HG03196 (cell line): ENCODE measurements around the gene CDC26.

ENCODE experiments used
- ATAC-seq: cut with Tn5 transposase; IDR thresholded peaks from one replicate; pipeline ENCODE4 v1.9.1; 2021; ENCODE audit not compliant: unreplicated experiment

Gene CDC26

GRCh38 chr9:113275157-113276131, at the start of gene CDC26, which contains the start of gene PRPF4:
Gene CDC26 (minus strand): TSS chr9:113275572. CDS start chr9:113272507, 3,065 bp downstream.
Gene PRPF4 (plus strand): TSS chr9:113275658. CDS start chr9:113275744, 86 bp downstream.
- ATAC-seq = peak; percentile 97

GRCh38 chr9:113322671-113323070, 47.3 kb upstream of the CDC26 start:
- no peak for ATAC-seq

GRCh38 chr9:113320051-113320450, 44.7 kb upstream of the CDC26 start:
- ATAC-seq = no peak

DNA sequence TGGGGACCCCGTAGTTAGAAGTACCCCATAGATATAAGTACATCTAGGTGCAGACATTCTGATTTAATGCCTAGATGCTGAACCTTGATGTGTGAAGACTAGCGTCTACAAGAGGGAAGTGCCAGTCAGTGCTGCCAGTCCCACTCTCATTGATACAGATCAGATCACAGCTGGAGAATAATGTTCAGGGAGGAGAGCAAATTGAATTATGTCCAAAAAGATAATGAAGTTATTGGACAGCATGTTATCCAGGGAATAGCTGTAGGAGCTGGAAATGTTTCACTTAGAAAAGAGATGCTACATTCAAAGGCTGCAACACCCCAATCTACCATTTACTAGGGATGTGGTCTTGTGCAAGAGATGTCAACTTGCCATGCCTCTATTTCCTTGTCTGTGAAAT, 43.7 kb upstream of the CDC26 start:
- ATAC-seq = no peak

DNA sequence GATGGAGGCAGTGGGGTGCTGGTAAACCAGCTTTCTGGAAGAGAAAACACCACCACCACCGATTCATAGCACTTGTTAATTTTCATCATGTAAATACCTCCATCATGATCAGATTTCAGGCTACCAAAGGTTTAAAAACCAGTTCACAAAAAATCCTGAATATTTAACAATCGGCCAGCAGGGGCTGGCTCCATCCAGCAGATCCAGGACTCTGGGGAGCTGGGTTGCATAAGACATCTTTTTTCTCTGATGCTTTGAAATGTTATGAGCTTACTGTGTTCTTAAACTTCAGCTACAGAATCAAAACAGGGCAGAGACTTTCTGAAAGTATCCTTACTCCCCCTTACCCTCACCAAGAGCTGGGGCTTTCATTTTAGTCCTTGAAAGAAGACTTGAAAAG, 42.4 kb upstream of the CDC26 start:
- no peak for ATAC-seq

DNA sequence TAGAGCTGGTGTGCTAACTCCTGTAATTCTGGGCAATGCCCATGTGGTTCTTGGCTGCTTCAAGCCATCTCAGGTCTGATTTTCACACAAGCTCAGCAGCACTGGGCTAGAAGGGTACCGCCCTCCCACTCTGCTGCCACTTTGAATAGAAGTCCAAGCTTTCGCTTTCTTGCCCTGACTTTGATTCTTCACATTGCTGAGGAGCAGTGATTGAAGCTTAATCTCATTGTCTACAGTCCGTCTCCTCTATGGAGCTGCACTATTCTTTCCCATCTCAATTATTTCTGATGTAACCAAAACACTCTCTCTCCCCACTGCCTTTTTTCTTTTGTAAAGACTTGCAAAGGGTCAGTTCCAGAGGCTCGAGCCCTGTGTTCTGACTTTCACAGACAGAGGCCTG, 40.7 kb upstream of the CDC26 start:
- no peak for ATAC-seq

DNA sequence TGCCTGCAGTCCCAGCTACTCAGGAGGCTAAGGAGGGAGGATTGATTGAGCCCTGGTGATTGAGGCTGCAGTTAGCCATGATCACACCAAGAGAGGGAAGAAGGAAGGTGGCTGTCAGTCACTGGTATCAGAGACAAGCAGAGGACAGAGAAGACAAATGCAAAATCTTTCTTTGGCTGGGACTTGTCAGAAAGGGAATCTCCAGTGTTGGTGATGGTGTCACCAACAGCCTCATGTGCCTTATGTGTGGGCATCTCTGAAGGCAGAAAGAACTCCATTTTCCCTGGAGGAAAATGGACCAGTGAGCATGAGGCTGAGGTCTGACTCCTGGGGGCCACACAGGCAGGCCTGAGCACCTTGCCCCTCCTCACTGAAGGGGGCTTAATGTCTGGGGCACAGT, 39.9 kb upstream of the CDC26 start:
- no peak for ATAC-seq

DNA sequence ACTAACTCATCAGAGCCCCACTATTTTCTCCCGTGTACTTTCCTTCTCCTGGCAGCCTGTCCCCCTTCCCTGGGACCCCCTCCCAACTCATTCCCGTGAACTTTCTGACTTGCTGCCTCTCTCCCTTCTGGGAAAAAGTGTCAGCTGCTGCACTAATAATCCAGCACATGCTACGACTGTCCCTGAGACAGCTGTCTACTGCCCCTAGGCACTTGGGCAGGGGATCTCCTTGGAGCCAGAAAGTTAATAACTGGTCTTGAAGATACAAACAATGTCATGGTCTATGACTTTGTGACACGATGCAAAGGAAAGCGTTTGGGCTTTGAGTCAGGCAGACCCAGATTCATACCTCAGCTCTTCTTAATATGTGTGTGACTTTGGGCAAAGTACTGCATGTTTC, 37.9 kb upstream of the CDC26 start:
- no peak for ATAC-seq

- ATAC-seq = no peak
These were observed 36.6 kb upstream of the CDC26 start for GRCh38 chr9:113311961-113312360.

DNA sequence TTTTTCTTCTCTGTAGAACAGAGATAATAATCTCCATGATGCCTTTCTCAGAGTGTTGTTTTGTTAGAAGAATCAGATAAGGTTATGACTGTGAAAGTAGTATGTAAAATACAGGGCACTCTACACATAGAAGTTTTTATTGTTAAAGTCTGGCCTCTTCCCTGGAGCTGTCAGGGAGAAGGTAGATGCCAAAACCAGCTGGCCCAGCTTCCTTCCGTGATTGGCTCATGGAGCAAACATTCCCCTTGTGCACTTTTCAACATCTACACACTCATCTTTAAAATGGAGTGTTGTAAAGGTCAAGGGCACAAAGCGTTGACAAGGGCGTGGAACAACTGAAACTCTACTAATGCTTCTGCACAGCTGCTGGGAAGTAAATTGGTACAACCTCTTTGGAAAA, 35.2 kb upstream of the CDC26 start:
- ATAC-seq = no peak

DNA sequence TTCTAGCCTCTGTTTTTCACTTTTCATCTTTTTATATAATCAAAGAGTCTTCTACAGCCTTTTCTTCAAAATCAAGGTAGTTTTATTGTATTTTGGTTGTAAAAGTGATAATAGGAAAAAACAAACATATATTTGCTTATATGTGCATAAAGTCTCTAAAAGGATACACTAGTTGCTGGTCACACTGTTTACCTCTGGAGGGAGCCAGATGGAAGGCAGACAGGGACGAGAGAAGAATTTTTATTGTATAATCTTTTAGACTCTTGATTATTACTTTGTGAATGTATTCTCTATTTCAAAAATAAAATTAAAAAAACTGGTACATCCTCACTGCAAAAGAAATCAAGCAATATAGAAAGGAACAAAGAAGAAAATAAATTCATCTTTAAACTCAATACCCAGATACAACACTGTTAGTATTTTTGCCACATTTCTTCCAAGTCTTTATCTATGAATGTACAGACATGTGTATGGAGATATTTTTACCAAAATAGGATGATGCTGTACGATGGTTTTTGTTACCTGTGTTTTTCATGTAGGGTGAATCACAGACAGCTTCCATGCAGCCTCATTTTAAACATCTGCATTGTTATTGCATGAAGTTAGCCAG, 33.9 kb upstream of the CDC26 start:
- no peak for ATAC-seq

GRCh38 chr9:113307396-113307975, 32.1 kb upstream of the CDC26 start:
- ATAC-seq = no peak

- ATAC-seq = no peak
These were observed 31.2 kb upstream of the CDC26 start for GRCh38 chr9:113306566-113306965.

DNA sequence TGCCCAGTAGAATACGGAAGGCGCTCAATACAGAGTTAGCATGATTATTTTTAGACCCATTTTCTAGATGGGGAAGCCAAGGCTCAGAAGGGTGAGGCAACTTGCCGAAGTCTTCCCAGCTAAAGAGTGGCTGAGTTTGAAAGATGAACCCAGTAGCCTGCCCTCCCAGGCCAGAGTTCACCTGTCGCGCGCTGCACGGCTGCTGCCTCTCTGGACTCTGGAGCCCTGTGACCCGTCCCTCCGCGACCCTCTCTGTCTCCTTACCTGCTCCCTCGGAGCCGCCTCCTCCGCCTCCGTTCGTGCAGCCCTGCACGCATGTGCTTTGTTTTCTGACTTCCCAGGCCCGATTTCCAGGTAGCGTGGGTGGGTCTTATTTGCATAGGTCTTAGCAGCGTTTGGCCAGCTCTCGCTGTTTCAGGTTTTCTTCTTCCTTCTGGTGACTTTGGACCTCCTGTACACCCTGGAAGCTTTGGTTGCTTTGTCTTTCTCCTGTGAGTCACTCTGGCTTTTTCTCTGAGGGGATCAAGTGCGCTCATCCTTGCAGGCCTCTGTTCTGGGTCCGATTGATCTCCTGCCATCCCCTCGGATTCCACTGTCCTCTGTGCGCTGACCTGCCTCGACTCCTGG, 27.5 kb upstream of the CDC26 start, which contains the start of gene RNF183:
RNF183 (minus strand) TSS at position 585 of the 627 bp plus-strand sequence. CDS start 5,192 bp downstream, outside the sequence.
- no peak for ATAC-seq

DNA sequence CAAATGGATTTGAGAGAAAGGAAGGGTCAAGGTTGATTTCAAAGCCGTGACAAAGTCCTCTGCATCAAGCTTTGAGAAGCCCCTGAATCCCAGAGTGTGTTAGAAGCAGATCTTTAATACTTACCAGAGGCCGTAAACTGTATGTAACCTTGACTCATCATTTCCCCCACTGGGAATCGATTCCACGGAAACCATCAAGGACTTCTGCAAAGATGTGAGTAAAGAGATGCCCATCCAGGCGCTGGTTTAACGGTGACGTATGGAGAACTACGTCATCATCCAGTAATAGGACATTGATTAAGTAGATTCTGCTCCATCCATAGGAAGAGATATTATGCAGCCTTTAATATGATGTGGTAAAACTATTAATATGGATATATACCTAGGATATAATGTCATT, 26.2 kb upstream of the CDC26 start:
- ATAC-seq = no peak

DNA sequence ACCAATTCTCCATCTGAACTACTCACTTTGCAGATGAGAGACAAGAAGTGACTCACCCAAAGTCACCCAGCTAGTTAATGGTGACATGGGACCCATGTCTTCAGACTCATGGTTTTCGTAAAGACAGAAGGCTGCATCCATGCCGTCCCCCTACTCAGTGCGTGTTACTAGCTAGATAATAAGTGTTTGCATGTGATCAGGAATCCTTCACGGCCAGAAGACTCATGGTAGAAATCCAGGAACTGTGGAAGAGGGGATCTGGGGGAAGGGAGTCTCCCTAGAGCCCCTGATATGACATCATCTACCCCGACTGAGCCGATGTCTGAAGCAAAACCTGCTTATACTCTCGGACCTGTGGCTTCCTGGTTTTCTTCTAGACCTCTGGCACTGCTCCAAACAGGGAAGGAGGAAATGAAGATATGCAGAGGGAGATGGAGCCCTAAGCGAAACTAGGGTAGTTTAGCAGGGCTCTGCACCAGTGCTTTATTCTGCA, 24.5 kb upstream of the CDC26 start:
- ATAC-seq = no peak

DNA sequence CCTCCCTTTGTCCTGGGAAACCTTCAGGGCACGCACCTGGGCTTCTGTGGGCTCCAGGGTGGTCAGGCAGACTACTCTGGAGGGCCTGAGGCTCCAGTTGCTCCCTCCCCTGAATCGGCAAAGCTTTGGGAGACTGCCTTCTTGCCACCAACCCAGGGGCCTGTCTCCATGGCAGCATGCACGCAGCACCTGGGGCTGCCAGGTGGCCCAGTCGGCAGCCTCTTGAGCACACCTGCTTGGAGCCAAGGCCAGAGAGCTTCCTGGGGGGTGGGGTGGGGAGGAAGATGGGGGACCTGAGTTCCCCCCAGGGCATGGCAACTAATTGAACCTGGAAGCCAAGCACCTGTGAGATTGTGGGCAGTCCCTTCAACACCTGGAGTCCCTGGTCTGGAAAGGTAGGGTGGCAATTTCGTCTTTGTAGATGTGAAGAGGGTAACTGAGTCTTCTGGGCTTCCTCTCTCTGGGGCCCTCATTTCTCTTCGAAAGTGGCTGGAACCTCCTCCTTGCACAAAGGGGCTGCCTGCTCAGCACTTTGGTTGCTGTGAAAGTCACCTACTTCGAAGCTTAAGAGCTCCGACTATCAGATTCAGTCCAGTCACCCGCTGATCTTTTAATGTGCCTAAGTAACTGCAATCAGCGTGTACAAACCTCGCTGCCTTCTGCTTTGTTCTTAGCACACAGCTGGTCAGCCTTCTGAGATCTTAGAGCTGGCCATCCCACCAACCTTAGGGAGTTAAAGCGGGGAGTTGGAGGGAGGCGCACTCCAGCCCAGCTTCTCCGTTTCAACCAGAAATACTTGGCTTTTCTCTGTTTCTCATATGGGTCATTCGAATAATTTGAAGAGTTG, 23.8 kb upstream of the CDC26 start:
- no peak for ATAC-seq

DNA sequence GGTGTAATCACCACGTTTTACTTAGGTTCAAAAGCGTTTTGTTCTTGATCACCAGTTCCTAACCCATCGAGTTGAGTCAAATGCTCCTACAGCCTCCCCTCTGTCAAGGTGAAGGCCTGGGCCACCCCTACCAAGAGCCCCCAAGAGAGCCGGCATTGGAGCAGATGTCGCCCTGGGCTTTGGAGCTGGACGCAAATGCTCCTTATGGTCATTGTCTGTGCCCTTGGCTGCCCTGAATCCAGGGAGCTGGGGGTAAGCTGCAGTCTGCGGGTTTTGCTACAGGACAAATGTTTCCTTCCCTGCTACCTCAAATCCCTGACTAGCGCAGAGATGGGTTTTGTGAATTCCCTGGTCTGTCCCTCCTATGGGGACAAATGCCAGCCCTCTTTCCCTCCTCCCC, 22.9 kb upstream of the CDC26 start:
- ATAC-seq = no peak

DNA sequence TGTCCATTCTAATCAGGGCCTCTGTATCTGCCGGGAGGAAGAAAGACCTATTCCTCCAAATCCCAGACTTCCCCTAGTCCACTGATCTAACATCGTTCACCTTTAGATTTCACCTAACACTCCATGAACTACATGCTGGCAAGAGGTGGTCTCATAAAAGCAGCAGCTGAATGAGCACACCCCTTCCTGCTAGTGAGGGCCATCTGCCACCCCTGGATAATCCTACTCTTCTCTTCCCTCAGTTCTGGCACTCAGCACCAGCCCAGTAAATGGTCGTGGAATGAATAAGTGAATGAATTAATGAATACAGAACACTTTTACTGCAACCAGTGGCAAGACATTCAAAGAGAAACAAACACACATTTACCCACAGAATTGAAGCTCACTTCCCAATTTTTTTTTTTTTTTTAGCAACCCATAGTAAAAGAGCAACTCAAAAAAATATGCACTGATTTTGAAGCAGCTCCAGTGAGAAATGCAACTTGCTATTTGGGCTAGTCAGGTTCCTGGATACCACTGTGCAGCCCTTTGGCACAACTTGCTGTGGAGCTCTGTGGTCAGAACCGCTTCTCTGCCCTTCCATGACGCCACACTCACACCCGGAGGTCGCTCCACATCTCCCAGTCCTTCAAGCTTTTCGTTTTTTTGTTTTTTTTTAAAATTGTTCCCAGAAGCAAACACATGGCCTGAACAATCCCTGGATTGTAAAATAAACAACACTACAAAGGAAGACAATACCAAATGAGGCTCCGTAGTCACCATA, 21.6 kb upstream of the CDC26 start:
- no peak for ATAC-seq
